Lower lobe of right lung (tissue), 2 donors: ENCODE data around the gene TMEM232. TPM values are rescaled to one million over a fixed set of nuclear protein-coding genes. Genes with fewer than 3 reads are reported as not detected.

Source experiments
- ATAC-seq, 2 donors: fragments of 200-7000 bp; cut with Tn5 transposase; one replicate each; pipeline ENCODE4 v1.9.1; 2020 to 2022; ENCODE audit warnings: mild to moderate bottlenecking in 2 of 2, moderate library complexity in 2 of 2
- DNase-seq: peaks from one replicate; pipeline ENCODE4 v3.0.0-alpha.2; 2020
- H3K27ac ChIP-seq: fragments of 200-600 bp; one replicate; pipeline ENCODE4 v1.8.0; 2022
- H3K27me3 ChIP-seq: fragments of 200-600 bp; one replicate; pipeline ENCODE4 v1.8.0; 2022; ENCODE audit warnings: low read depth
- H3K36me3 ChIP-seq: fragments of 200-600 bp; one replicate; pipeline ENCODE4 v1.8.0; 2022; ENCODE audit warnings: mild to moderate bottlenecking
- H3K4me1 ChIP-seq: fragments of 200-600 bp; one replicate; pipeline ENCODE4 v1.8.0; 2022
- H3K4me3 ChIP-seq: fragments of 200-600 bp; one replicate; pipeline ENCODE4 v1.8.0; 2022; ENCODE audit warnings: mild to moderate bottlenecking
- H3K9me3 ChIP-seq: fragments of 200-600 bp; one replicate; pipeline ENCODE4 v1.8.0; 2022
- CTCF ChIP-seq: fragments of 200-600 bp; IDR thresholded peaks from one replicate; pipeline ENCODE4 v1.8.0; 2022; ENCODE audit warnings: antibody characterized with exemption, mild to moderate bottlenecking
- intact Hi-C: fragments of 100-400 bp; cut with DNase I; formaldehyde crosslinking; loops from one replicate; pipeline ENCODE4 v1.11.0; 2022
- total RNA-seq: library from RNA; stranded (reverse); fragmentation: NEBNext Ultra II Directional; extraction: Animal tissue kit (Norgen Biotek cat#: 25700); gene quantifications from one replicate; pipeline ENCODE4 v1.2.1, GENCODE V29; 2021
- donor health status: DM: no; HTN: yes; CAD: no; lungs with severe emphysema.

TMEM232 gene
- total RNA-seq, 1 donor from 2014 or later, result 11.4 TPM

GRCh38 chr5:110616009-110616408 is 110.5 kb downstream of the TMEM232 start:
- no peaks in the 10 kb centered on the region for H3K4me1 ChIP-seq
- peaks cover 9% of the 10 kb centered on the region for H3K9me3 ChIP-seq
- ATAC-seq (no peak), DNase-seq (no peak)
- H3K36me3 ChIP-seq, result no peaks in the 10 kb centered on the region
- TF ChIP-seq CTCF, result no peak
- H3K27ac ChIP-seq, result no peak overlapping the region
- H3K27me3 ChIP-seq, result no peaks in the 10 kb centered on the region
- intact Hi-C loops, result no loop called here
- H3K4me3 ChIP-seq, result no peak overlapping the region

DNA sequence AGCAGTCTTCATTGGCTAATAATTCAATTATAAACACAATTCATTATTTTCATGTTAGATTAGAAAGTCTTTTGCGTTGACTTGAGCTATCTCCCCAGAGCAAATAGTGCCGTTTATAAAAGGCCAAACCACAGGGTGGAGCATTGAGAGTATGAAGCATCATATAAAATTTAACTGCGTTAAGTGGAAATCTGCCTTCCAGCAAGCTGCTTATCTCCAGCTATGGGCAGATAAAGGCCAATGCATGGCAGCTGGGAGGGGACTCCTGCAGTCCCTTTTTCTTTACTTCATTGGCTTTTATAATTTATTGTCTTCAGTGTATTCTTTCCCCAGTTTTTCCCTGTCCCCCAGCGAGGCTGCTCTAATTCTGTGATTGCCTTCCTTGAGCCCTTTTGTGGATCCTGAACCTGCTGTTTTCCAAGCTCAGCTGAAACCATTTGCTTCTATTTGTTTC is 113.7 kb downstream of the TMEM232 start:
- H3K4me3 ChIP-seq, result no peak overlapping the region

DNA sequence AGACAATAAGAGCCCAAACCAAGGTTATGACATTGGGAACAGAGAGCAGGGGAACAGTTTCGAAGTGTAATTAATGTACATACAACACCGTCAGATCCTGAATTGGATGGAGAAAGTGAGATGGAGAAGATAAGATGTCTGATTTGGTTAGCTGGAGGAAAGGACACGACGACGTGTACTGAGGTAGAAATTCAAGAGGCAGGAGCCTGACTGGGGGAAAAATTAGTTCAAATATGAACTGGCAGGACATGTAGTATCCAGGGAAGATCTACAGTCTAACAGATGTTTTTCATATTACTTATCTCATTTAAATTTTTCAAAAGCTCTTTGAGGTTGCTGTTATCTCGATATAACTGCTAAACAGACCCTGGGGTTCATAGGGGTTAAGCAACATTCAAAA is 114.7 kb downstream of the TMEM232 start:
- no peak for TF ChIP-seq CTCF
- Histone ChIP-seq H3K4me3 (no peak overlapping the region), H3K9me3 (peaks cover 9% of the 10 kb centered on the region), H3K36me3 (no peaks in the 10 kb centered on the region), H3K27ac (no peak overlapping the region), H3K4me1 (no peaks in the 10 kb centered on the region), H3K27me3 (no peaks in the 10 kb centered on the region)
- ATAC-seq, result no peak
- no peak for DNase-seq
- intact Hi-C loops, result no loop called here

More for the DNA sequence above, 113.7 kb downstream of the TMEM232 start:
- Histone ChIP-seq H3K27me3 (no peaks in the 10 kb centered on the region), H3K4me1 (no peaks in the 10 kb centered on the region), H3K9me3 (peaks cover 9% of the 10 kb centered on the region), H3K36me3 (no peaks in the 10 kb centered on the region), H3K27ac (no peak overlapping the region)
- DNase-seq, result no peak
- no peak for ATAC-seq
- intact Hi-C loops, result no loop called here
- no peak for TF ChIP-seq CTCF

- Histone ChIP-seq H3K4me1 (no peaks in the 10 kb centered on the region), H3K9me3 (no peaks in the 10 kb centered on the region), H3K4me3 (no peak overlapping the region), H3K27me3 (no peaks in the 10 kb centered on the region), H3K36me3 (no peaks in the 10 kb centered on the region), H3K27ac (no peak overlapping the region)
- no peak for DNase-seq
- no peak for ATAC-seq
- intact Hi-C loops, result no loop called here
- TF ChIP-seq CTCF, result no peak
Observed at GRCh38 chr5:110594866-110595265, 131.6 kb downstream of the TMEM232 start.

DNA sequence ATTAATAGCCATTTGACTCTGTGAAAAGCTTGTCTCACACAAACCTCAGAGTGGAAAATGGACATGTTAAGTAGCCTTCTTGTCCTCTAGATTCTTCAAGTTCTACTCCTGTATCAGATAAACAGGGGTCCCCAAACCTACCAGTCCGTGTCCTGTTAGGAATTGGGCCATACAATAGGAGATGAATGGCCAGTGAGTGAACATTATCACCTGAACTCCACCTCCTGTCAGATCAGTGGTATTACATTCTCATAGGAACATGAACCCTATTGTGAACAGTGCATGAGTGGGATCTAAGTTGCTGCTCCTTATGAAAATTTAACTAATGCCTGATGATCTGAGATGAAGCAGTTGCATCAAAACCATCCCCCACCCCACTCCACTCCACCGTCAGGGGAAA is 136.3 kb downstream of the TMEM232 start:
- H3K4me1 ChIP-seq, result no peaks in the 10 kb centered on the region
- H3K4me3 ChIP-seq, result no peak overlapping the region
- intact Hi-C loops, result no loop called here
- H3K9me3 ChIP-seq, result no peaks in the 10 kb centered on the region
- TF ChIP-seq CTCF, result peak; percentile 26
- H3K27me3 ChIP-seq, result no peaks in the 10 kb centered on the region
- no peaks in the 10 kb centered on the region for H3K36me3 ChIP-seq
- DNase-seq, result no peak
- peak in 1 of 2 donors; percentile 41 for ATAC-seq
- H3K27ac ChIP-seq, result no peak overlapping the region
